Right cardiac atrium (tissue), 5 donors: ENCODE data around the gene SOCS1. TPM values are rescaled to one million over a fixed set of nuclear protein-coding genes. Genes with fewer than 3 reads are reported as not detected.

ENCODE experiments used
- ATAC-seq, 2 donors: fragments of 200-7000 bp; cut with Tn5 transposase; one replicate each; pipeline versions ENCODE4 v1.8.0 to v1.9.1; 2020; ENCODE audit warnings: moderate library complexity in 2 of 2, mild to moderate bottlenecking in 1 of 2
- DNase-seq, 3 donors: peaks; one replicate each; pipeline ENCODE4 v3.0.0-alpha.2; 2020
- H3K27ac ChIP-seq: one replicate; pipeline ENCODE4 v1.5.1; 2013; ENCODE audit warnings: mild to moderate bottlenecking, low read length, control low read depth, moderate library complexity
- H3K27me3 ChIP-seq: one replicate; pipeline ENCODE4 v1.6.1; 2013; ENCODE audit not compliant: control insufficient read depth, insufficient read depth
- H3K4me1 ChIP-seq: one replicate; pipeline ENCODE4 v1.6.1; 2013; ENCODE audit warnings: low read length; ENCODE audit not compliant: control insufficient read depth, insufficient read depth
- H3K4me3 ChIP-seq: one replicate; pipeline ENCODE4 v1.5.1; 2013; ENCODE audit warnings: low read length, control low read depth
- H3K9me3 ChIP-seq: one replicate; pipeline ENCODE4 v1.6.1; 2013; ENCODE audit warnings: low read length; ENCODE audit not compliant: control insufficient read depth
- WGBS: extraction: QIAGEN DNeasy Blood & Tissue Kit; methylation state at CpG from one replicate; pipeline ENCODE4 v1.1.7; 2013; 5-methylcytosine and 5-hydroxymethylcytosine counted together
- intact Hi-C, 4 donors: fragments of 100-400 bp; cut with DNase I; formaldehyde crosslinking; loops; one replicate each; pipeline versions ENCODE4 v1.11.0 to v1.14.0; 2022 to 2023
- polyA plus RNA-seq: library from polyadenylated mRNA; stranded (reverse); fragments of 200-250 nt; gene quantifications from one replicate; pipeline ENCODE4 v1.2.3, GENCODE V29; 2013
- total RNA-seq, 4 donors: library from RNA; stranded (reverse); fragmentation: NEBNext Ultra II Directional; extraction: Animal tissue kit (Norgen Biotek cat#: 25700); gene quantifications; one replicate each; pipeline ENCODE4 v1.2.1, GENCODE V29; 2021
- donor health status: healthy with polysubstance abuse.
- donor health status: DM: no; HTN: yes; CAD: no.
- donor health status: DM: no; HTN: no; CAD: no.
- donor health status: DM: no; HTN: yes; CAD: no; lungs with severe emphysema.
- donor health status: DM: yes; HTN: yes; CAD: no.

SOCS1 gene
- total and polyA plus RNA-seq, 5 donors, result 0.96 to 5.5 (median 2.1) TPM

- ATAC-seq (no peak), DNase-seq (no peak)
- H3K27me3 ChIP-seq, result no peaks in the 10 kb centered on the region
- H3K4me1 ChIP-seq, result no peaks in the 10 kb centered on the region
- H3K27ac ChIP-seq, result no peak overlapping the region
- no peak overlapping the region for H3K4me3 ChIP-seq
- WGBS, result 57% methylated on average over 3 of the region's 3 CpGs
- peaks cover 4% of the 10 kb centered on the region for H3K9me3 ChIP-seq
- intact Hi-C loops, result no loop called here
Measured at GRCh38 chr16:11217651-11218603, 38.1 kb downstream of the SOCS1 start.

- Histone ChIP-seq H3K9me3 (peaks cover 4% of the 10 kb centered on the region), H3K4me1 (no peaks in the 10 kb centered on the region), H3K4me3 (no peak overlapping the region), H3K27me3 (no peaks in the 10 kb centered on the region), H3K27ac (no peak overlapping the region)
- WGBS, result 93% methylated on average over 3 of the region's 3 CpGs
- ATAC-seq (no peak), DNase-seq (no peak)
- intact Hi-C loops, result no loop called here
Measured at GRCh38 chr16:11215935-11216556, 40.0 kb downstream of the SOCS1 start.

GRCh38 chr16:11213799-11214198 is 42.2 kb downstream of the SOCS1 start:
- peaks cover 4% of the 10 kb centered on the region for H3K9me3 ChIP-seq
- H3K27ac ChIP-seq, result no peak overlapping the region
- DNase-seq (no peak), ATAC-seq (no peak)
- no peak overlapping the region for H3K4me3 ChIP-seq
- intact Hi-C loops, result no loop called here
- no peaks in the 10 kb centered on the region for H3K27me3 ChIP-seq
- no peaks in the 10 kb centered on the region for H3K4me1 ChIP-seq
- 91% methylated on average over 7 of the region's 7 CpGs for WGBS

- intact Hi-C loops, result no loop called here
- Histone ChIP-seq H3K9me3 (peaks cover 4% of the 10 kb centered on the region), H3K27me3 (no peaks in the 10 kb centered on the region), H3K4me3 (no peak overlapping the region), H3K27ac (no peak overlapping the region), H3K4me1 (no peaks in the 10 kb centered on the region)
- DNase-seq (no peak), ATAC-seq (peak; percentile 22 to 37)
- 92% methylated on average over 5 of the region's 5 CpGs for WGBS
Measured at GRCh38 chr16:11213373-11213772, 42.6 kb downstream of the SOCS1 start.

- Histone ChIP-seq H3K4me3 (no peak overlapping the region), H3K27me3 (no peaks in the 10 kb centered on the region), H3K4me1 (no peaks in the 10 kb centered on the region), H3K9me3 (peaks cover 4% of the 10 kb centered on the region), H3K27ac (no peak overlapping the region)
- peak in 1 of 2 donors; percentile 18 for ATAC-seq
- no peak for DNase-seq
- 81% methylated on average over 16 of the region's 16 CpGs for WGBS
- intact Hi-C loops, result no loop called here
Measured at GRCh38 chr16:11212798-11213196, 43.2 kb downstream of the SOCS1 start.

- Histone ChIP-seq H3K9me3 (peaks cover 4% of the 10 kb centered on the region), H3K4me1 (no peaks in the 10 kb centered on the region), H3K4me3 (no peak overlapping the region), H3K27me3 (no peaks in the 10 kb centered on the region), H3K27ac (no peak overlapping the region)
- WGBS, result 63% methylated on average over 16 of the region's 16 CpGs
- intact Hi-C loops, result no loop called here
- ATAC-seq, result no peak
- no peak for DNase-seq
Measured at GRCh38 chr16:11211977-11212797, 43.8 kb downstream of the SOCS1 start.

- no peak overlapping the region for H3K4me3 ChIP-seq
- WGBS, result 72% methylated on average over 16 of the region's 16 CpGs
- intact Hi-C loops, result no loop called here
- H3K27ac ChIP-seq, result no peak overlapping the region
- no peaks in the 10 kb centered on the region for H3K4me1 ChIP-seq
- ATAC-seq (no peak), DNase-seq (no peak)
- no peaks in the 10 kb centered on the region for H3K27me3 ChIP-seq
- peaks cover 3% of the 10 kb centered on the region for H3K9me3 ChIP-seq
Measured at GRCh38 chr16:11211061-11211976, 44.7 kb downstream of the SOCS1 start.

- WGBS, result 85% methylated on average over 11 of the region's 11 CpGs
- H3K9me3 ChIP-seq, result no peaks in the 10 kb centered on the region
- peaks cover 5% of the 10 kb centered on the region for H3K4me1 ChIP-seq
- intact Hi-C loops, result no loop called here
- no peak for DNase-seq
- H3K4me3 ChIP-seq, result no peak overlapping the region
- no peak for ATAC-seq
- H3K27ac ChIP-seq, result no peak overlapping the region
- no peaks in the 10 kb centered on the region for H3K27me3 ChIP-seq
Measured at GRCh38 chr16:11210260-11210659, 45.7 kb downstream of the SOCS1 start.

- DNase-seq, result no peak
- intact Hi-C loops, result no loop called here
- H3K4me3 ChIP-seq, result no peak overlapping the region
- no peak for ATAC-seq
- H3K27ac ChIP-seq, result no peak overlapping the region
- H3K27me3 ChIP-seq, result no peaks in the 10 kb centered on the region
- no peaks in the 10 kb centered on the region for H3K9me3 ChIP-seq
- WGBS, result 78% methylated on average over 9 of the region's 9 CpGs
- peaks cover 5% of the 10 kb centered on the region for H3K4me1 ChIP-seq
Measured at GRCh38 chr16:11208916-11209665, 46.9 kb downstream of the SOCS1 start.

- ATAC-seq (no peak), DNase-seq (no peak)
- H3K27me3 ChIP-seq, result no peaks in the 10 kb centered on the region
- WGBS, result 97% methylated on average over 3 of the region's 3 CpGs
- peaks cover 5% of the 10 kb centered on the region for H3K4me1 ChIP-seq
- intact Hi-C loops, result no loop called here
- H3K9me3 ChIP-seq, result no peaks in the 10 kb centered on the region
- H3K4me3 ChIP-seq, result no peak overlapping the region
- no peak overlapping the region for H3K27ac ChIP-seq
Measured at GRCh38 chr16:11207646-11208045, 48.4 kb downstream of the SOCS1 start.
